GM12891 (cell line): ENCODE data around the gene GPC5.

ENCODE experiments used
- POLR2A ChIP-seq: IDR thresholded peaks from 2 replicates; pipeline ENCODE4 v1.6.1; 2011; ENCODE audit warnings: low read depth, low read length, control low read depth
- TAF1 ChIP-seq: IDR thresholded peaks from 2 replicates; pipeline ENCODE4 v1.6.1; 2011; ENCODE audit warnings: low read depth, low read length, control low read depth

- TF ChIP-seq TAF1: no peak
- TF ChIP-seq POLR2A: no peak
Observed at GRCh38 chr13:91580749-91581148, 182.3 kb downstream of the GPC5 start.
